Adrenal gland (tissue), 12 donors: ENCODE data around the gene SIRT1. TPM values are rescaled to one million over a fixed set of nuclear protein-coding genes. Genes with fewer than 3 reads are reported as not detected.

Experiments used
- DNase-seq, 7 donors: peaks; one replicate each; pipeline ENCODE4 v3.0.0-alpha.2; 2019 to 2020
- H3K27ac ChIP-seq, 5 donors: fragments of 200-600 bp; sonication (generic) in 4 of 5; 1 replicate in 3 of 5; 2 replicates in 2 of 5; pipeline versions ENCODE4 v1.5.1 to v1.8.0; 2016 to 2020; ENCODE audit warnings: mild to moderate bottlenecking in 1 of 5
- H3K27me3 ChIP-seq: fragments of 200-600 bp; 2 replicates; pipeline ENCODE4 v1.8.0; 2021
- H3K36me3 ChIP-seq, 2 donors: fragments of 200-600 bp; replicated peaks in 1 of 2; 1 replicate in 1 of 2; 2 replicates in 1 of 2; pipeline versions ENCODE4 v1.5.1 to v1.8.0; 2018 to 2022
- H3K4me1 ChIP-seq, 2 donors: fragments of 200-600 bp; replicated peaks in 1 of 2; 1 replicate in 1 of 2; 2 replicates in 1 of 2; pipeline versions ENCODE4 v1.5.1 to v1.8.0; 2018 to 2021
- H3K4me3 ChIP-seq, 4 donors: fragments of 200-600 bp; sonication (generic) in 3 of 4; one replicate each; pipeline ENCODE4 v1.5.1; 2016 to 2018
- H3K9me3 ChIP-seq, 3 donors: fragments of 200-600 bp; sonication (generic) in 1 of 3; replicated peaks in 1 of 3; 1 replicate in 2 of 3; 2 replicates in 1 of 3; pipeline versions ENCODE4 v1.5.1 to v1.8.0; 2016 to 2021
- POLR2A ChIP-seq, 2 donors: fragments of 450-650 bp; IDR thresholded peaks; one replicate each; pipeline ENCODE4 v1.6.1; 2017; ENCODE audit warnings: antibody characterized with exemption in 2 of 2, mild to moderate bottlenecking in 2 of 2, moderate library complexity in 1 of 2
- WGBS, 4 donors: extraction: QIAGEN DNeasy Blood & Tissue Kit in 2 of 4; methylation state at CpG; one replicate each; pipeline versions ENCODE4 v1.1.5 to v1.1.7; 2013 to 2017; 5-methylcytosine and 5-hydroxymethylcytosine counted together
- intact Hi-C, 2 donors: fragments of 100-400 bp; cut with DNase I; formaldehyde crosslinking; loops; one replicate each; pipeline versions ENCODE4 v1.14.1 to v1.15.0; 2022 to 2023
- polyA plus RNA-seq, 3 donors: library from polyadenylated mRNA; stranded (reverse); fragments of 200-250 nt in 2 of 3; fragments of 350-450 nt in 1 of 3; fragmentation: Illumina TruSeq in 1 of 3; extraction: RNeasy Lipid Tissue Mini Kit (QIAGEN cat#74804) in 1 of 3; gene quantifications; one replicate each; pipeline ENCODE4 v1.2.3, GENCODE V29; 2013 to 2014
- total RNA-seq, 9 donors: library from RNA; depleted of rRNA in 4 of 9; stranded (reverse); fragments of >200 nt in 4 of 9; fragments of 120-200 nt in 1 of 9; fragmentation: NEBNext Ultra II Directional in 1 of 9; extraction: Animal tissue kit (Norgen Biotek cat#: 25700) in 1 of 9; gene quantifications; one replicate each; pipeline versions ENCODE4 v1.1.0 to v1.2.4, GENCODE V29; 2013 to 2023
- TF ChIP-seq, protein P1 (sequence below), 6 experiments: fragments of 450-650 bp in 4 of 6; fragments of 200-600 bp in 2 of 6; sonication (generic) in 1 of 6; IDR thresholded peaks; 1 replicate in 5 of 6; 2 replicates in 1 of 6; pipeline versions ENCODE4 v1.5.1 to v1.8.0; 2016 to 2021; ENCODE audit warnings: antibody characterized with exemption in 6 of 6, mild to moderate bottlenecking in 2 of 6, moderate library complexity in 1 of 6
- donor health status: healthy with polysubstance abuse.
- donor health status: Bipolar disorder and iron deficiency.
- donor health status: DM: yes; HTN: yes; CAD: no.
- donor health status: DM: no; HTN: no; CAD: no.
- donor health status: DM: no; HTN: no; CAD: no.
- donor health status: DM: yes; HTN: yes; CAD: no.

SIRT1 gene
- total and polyA plus RNA-seq, 12 donors = 14.8 to 51.8 (median 26.2) TPM

DNA sequence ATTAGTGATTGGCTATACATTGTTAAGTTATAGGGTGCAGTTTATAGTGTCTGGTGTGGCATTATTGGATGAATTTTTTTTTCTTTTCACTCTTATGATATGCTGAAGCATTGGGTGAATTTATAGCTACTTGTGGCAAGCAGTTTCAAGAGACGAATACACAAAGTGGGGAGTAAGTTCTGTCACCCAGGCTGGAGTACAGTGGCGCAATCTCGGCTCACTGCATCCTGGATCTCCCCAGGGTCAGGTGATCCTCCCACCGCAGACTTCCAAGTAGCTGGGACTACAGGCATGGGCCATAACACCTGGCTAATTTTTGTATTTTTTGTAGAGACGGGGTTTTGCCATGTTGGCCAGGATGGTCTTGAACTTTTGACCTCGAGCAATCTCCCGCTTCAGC lies 6.3 kb upstream of the SIRT1 start:
- H3K36me3 ChIP-seq = no peaks in the 10 kb centered on the region
- no peak for TF ChIP-seq POLR2A (IDR thresholded peaks at IDR 0.05)
- TF ChIP-seq, protein P1, sequence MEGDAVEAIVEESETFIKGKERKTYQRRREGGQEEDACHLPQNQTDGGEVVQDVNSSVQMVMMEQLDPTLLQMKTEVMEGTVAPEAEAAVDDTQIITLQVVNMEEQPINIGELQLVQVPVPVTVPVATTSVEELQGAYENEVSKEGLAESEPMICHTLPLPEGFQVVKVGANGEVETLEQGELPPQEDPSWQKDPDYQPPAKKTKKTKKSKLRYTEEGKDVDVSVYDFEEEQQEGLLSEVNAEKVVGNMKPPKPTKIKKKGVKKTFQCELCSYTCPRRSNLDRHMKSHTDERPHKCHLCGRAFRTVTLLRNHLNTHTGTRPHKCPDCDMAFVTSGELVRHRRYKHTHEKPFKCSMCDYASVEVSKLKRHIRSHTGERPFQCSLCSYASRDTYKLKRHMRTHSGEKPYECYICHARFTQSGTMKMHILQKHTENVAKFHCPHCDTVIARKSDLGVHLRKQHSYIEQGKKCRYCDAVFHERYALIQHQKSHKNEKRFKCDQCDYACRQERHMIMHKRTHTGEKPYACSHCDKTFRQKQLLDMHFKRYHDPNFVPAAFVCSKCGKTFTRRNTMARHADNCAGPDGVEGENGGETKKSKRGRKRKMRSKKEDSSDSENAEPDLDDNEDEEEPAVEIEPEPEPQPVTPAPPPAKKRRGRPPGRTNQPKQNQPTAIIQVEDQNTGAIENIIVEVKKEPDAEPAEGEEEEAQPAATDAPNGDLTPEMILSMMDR (IDR thresholded peaks at IDR 0.05) = no peak
- H3K4me3 ChIP-seq = no peak overlapping the region
- 85 to 91% (median 91%) methylated on average over 7 of the region's 7 CpGs for WGBS, 4 donors
- DNase-seq = no peak
- intact Hi-C loops = no loop called here
- no peaks in the 10 kb centered on the region for H3K4me1 ChIP-seq
- no peaks in the 10 kb centered on the region for H3K27me3 ChIP-seq
- no peak overlapping the region for H3K27ac ChIP-seq
- H3K9me3 ChIP-seq = no peaks in the 10 kb centered on the region

DNA sequence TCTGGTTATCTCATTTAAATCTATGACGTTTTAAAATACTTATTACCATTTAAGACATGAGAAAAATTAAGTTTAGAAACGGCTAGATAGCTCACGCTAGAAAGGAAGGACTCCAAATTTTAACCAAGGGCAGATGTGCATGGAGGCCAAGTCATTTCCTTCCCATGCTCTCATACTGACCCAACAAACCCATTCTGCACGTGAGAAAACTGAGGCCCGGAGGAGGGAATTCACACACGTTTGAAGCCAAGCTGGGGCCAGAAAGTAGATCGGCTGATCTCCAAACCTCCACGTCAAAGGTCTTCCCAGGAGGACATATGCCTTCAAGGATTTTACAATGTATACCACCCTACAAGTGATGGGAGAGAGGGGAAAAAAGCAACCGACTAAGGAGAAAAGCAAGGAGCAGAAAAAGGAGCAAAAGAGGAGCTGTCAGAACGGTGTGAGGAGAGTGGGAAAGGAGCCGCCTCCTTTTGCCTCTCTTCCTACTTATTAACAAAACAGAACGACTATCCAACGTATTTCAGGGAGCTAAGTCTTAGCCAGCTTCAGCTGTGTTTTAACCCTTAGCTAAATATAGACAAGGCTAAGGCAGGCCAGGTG lies 645 bp upstream of the SIRT1 start:
- intact Hi-C loops = no loop called here
- peaks cover 0 to 23% of the 10 kb centered on the region in 2 donors for H3K36me3 ChIP-seq
- H3K9me3 ChIP-seq = no peaks in the 10 kb centered on the region
- TF ChIP-seq, protein P1 (IDR thresholded peaks at IDR 0.05) = peak in 1 of 6 experiments; percentile 9
- TF ChIP-seq POLR2A (IDR thresholded peaks at IDR 0.05) = no peak
- DNase-seq = peak in 3 of 7 donors; percentile 18 to 34 (median 31)
- H3K27me3 ChIP-seq = no peaks in the 10 kb centered on the region
- 9 to 16% (median 14%) methylated on average over 13 of the region's 13 CpGs for WGBS, 4 donors
- H3K4me1 ChIP-seq = peaks cover 4 to 30% of the 10 kb centered on the region in 2 donors
- peak overlapping the region; percentile 61 to 99 (median 96) for H3K27ac ChIP-seq
- H3K4me3 ChIP-seq = peak overlapping the region in 2 of 4 donors; percentile 22 to 94

DNA sequence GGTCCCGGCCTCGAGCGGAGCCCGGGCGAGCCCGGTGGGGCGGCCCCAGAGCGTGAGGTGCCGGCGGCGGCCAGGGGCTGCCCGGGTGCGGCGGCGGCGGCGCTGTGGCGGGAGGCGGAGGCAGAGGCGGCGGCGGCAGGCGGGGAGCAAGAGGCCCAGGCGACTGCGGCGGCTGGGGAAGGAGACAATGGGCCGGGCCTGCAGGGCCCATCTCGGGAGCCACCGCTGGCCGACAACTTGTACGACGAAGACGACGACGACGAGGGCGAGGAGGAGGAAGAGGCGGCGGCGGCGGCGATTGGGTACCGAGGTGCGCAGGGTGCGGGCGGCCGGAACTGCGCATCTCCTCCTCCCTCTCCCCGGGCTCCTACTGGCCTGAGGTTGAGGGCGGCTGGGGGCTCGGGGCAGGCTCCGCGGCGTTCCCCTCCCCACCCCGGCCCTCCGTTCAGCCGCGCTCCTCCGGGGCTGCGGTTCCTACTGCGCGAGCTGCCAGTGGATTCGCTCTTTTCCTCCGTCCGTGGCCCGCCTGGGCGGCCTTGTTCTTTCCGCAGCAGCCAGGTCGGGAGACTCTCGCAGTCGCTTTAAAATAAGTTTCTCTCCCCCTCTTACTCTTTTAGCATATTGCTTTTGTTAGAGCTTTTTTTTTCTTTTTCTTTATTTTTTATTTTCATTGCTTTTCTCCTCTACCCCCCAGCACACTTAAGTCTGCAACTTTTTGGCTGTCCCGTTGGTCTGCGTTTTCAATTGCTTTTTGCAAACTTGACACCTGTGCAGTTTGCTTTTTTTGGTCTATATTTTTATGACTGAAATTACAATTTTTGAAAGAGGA lies 600 bp downstream of the SIRT1 start:
- Histone ChIP-seq H3K9me3 (no peaks in the 10 kb centered on the region), H3K36me3 (peaks cover 0 to 35% of the 10 kb centered on the region in 2 donors), H3K4me3 (peak overlapping the region; percentile 51 to 94 (median 80)), H3K4me1 (peaks cover 14 to 43% of the 10 kb centered on the region in 2 donors), H3K27ac (peak overlapping the region; percentile 72 to 99 (median 96)), H3K27me3 (no peaks in the 10 kb centered on the region)
- TF ChIP-seq POLR2A (IDR thresholded peaks at IDR 0.05) = peak in 1 of 2 donors; percentile 84
- TF ChIP-seq, protein P1 (IDR thresholded peaks at IDR 0.05) = no peak
- intact Hi-C loops = no loop called here
- 0 to 1% (median 0%) methylated on average over 19 to 73 of the region's 73 CpGs for WGBS, 4 donors
- DNase-seq = peak; percentile 84 to 91 (median 88)

DNA sequence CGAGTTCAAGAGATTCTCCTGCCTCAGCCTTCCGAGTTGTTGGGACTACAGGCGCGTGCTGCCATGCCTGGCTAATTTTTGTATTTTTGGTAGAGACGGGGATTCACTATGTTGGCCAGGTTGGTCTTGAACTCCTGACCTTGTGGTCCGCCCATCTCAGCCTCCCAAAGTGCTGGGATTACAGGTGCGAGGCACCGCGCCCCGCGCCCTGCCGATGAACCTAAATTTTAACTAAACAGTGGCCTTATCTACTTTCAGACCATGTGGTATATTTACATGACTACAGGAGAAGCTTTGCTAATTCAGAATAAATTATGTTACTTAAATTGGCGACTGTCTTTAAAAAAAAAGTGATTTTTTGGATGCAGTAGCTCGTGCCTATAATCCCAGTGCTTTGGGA lies 9.2 kb downstream of the SIRT1 start:
- H3K4me1 ChIP-seq = peaks cover 13 to 20% of the 10 kb centered on the region in 2 donors
- no peak overlapping the region for H3K27ac ChIP-seq
- peaks cover 0 to 86% of the 10 kb centered on the region in 2 donors for H3K36me3 ChIP-seq
- H3K27me3 ChIP-seq = no peaks in the 10 kb centered on the region
- H3K4me3 ChIP-seq = no peak overlapping the region
- no peak for TF ChIP-seq POLR2A (IDR thresholded peaks at IDR 0.05)
- TF ChIP-seq, protein P1 (IDR thresholded peaks at IDR 0.05) = no peak
- DNase-seq = no peak
- 93 to 95% (median 94%) methylated on average over 14 of the region's 14 CpGs for WGBS, 4 donors
- H3K9me3 ChIP-seq = no peaks in the 10 kb centered on the region
- intact Hi-C loops = no loop called here
